HG03175 (cell line): ENCODE measurements around the gene QPCT.
A peak's percentile ranks its signal among the peaks of the same experiment; 100 is the strongest.
"Not testable (repeated sequence)": the region's sequence is repeated elsewhere in the genome, so short reads cannot be mapped to it uniquely, and the experiment has no call there.

Source experiments
- ATAC-seq: cut with Tn5 transposase; IDR thresholded peaks from one replicate; pipeline ENCODE4 v1.9.1; 2021; ENCODE audit warnings: mild to moderate bottlenecking, moderate library complexity; ENCODE audit not compliant: unreplicated experiment

The QPCT gene

DNA sequence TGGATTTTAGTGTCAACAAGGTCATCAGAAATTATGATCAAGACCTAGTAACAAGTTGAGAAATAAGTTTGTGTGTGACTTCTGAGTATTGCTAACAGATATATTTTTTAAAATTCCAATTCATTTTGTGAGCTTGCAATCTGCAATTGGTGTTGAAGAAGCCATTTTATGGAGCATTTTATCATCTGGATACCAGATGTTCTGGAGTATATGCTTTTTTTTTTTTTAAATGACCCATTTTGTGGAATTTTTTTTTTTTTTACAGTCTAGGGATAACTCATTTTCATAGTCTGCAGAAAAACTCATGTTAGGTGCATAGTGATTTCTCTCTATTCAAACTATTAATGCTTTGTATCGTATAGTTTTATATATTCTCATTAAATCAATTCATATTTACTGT lies 12.6 kb downstream of the QPCT start:
- ATAC-seq: no peak

DNA sequence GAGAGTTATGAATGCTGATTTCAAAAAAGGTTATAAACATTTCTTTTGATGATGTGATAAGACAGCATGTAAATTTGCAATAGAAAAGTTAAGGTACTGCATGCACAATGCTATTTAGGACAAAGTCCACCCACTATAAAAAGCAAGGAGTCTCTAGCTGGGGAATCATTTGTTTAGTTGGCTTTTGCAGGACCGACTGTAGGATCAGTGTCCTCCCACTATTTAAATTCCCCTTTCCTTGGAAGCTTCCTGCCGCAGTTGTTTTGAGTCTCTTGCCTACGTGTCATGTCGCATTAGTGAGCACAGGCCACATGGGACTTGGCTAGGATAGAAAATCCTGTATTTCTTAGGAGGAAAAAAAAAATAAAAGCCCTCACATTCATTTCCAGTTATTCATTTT lies 13.1 kb downstream of the QPCT start:
- ATAC-seq: no peak

DNA sequence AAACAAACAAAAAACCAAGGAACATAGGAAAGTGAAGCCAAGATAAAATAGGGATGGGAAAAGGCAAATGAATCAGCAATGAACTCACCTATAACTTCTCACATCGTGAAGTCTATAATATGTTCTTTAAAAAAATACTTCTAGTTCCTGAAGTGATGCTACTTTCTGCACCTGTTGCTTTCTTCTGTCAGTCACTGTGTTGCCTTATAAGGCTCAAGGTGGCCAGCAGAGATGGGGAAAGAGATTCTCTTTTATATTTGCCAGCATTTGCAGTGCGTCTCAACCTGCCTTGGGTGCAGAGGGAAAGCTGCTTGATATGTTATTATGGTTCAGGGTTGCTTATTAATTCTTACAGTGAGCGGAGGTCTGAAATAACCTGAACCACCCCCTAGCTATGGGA lies 14.0 kb downstream of the QPCT start:
- ATAC-seq: no peak

DNA sequence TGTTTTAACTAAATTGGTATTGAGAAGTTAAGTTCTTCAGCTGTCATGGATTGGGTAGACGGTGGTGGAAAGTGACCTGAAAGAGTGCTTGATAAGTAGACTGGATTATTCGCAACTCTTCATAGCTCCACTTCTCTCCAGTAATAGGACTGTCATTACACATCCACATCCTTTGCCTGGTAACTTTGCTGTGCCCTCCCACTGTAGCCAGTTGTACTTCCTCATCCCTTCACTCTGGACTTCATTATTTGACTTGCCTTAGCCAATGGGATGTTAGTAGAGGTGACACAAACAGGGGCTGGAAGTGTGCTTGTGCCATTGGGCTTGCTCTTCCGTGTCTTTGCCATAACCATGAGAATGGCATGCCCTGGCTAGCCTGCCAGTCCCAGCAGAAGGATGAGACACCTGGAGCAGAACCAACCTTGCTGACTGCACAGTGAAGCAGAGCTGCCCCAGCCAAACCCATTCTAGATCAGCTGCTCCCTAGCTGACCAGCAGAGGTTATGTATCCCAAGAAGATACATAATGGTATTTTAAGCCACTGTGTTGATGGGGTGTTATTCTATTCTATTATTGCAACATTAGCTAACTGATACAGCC lies 16.9 kb downstream of the QPCT start:
- no peak for ATAC-seq

DNA sequence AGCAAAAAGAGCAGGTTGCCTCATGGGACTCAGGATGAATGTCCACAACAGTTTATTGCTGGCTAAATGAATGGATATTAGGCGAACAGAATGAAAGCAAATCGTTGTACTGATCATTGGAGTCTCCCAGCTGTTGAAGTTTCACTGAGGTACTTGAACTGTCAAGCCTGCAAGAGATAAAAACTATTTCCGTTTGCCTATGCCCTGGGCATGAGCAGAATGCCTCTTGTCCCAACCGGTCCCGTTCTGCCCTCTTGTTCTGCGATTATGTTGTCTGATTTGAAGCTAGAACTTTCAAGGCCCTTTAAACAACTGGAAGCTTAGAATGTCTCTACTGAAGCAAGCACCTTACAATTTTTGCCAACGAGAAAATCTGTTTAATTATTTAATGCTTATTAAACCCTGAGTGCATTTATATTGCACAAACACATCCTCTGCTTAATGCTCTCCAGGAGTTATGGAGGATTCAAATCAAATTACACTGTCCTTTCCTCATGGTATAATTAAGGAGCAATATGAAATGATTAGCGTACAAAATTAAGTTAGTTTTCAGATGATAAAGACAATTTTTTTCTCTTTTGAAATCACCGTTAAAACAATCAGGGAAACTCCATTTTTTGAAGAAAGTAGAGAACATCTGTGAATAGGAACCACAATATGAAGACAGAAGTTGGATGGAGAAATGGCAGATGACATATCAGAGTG lies 17.7 kb downstream of the QPCT start:
- no peak for ATAC-seq

DNA sequence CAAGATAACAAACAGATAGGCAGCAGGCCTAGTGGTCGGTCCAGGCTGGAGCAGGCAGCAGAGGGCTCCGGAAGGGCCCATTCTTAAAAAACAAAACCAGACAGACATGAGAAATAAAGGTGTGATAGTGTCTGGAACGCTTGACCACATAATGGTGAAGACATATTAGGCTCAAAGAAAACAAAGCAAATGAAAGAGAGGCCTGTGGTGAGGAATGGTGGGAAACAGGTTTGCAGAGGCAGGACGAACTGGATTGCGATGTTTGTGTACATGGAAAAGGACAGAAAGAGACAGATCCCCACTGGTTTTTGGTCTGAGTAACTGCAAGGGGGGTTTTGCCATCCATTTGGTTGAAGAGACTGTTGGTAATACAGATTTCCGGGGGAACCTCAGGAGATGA lies 19.9 kb downstream of the QPCT start:
- no peak for ATAC-seq

DNA sequence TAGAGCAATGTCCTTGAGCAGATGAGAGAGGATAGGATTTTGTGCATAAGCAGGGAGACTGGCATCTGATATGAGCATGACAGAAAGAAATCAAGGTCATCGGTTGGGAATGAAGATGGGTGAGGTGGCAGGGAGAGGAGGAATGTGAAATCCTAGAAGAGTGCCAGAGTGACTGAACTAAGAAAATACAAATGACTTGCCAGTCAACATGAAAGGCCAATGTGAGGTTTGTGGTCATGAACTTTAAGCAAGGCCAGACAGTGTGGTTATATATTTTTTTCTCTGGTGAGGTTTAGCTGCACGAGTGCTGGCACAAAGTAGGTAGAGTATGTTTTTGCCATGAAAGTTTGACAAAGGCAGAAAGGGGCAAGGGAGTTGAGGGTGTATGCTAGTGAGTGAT lies 21.2 kb downstream of the QPCT start:
- peak; percentile 77 for ATAC-seq

DNA sequence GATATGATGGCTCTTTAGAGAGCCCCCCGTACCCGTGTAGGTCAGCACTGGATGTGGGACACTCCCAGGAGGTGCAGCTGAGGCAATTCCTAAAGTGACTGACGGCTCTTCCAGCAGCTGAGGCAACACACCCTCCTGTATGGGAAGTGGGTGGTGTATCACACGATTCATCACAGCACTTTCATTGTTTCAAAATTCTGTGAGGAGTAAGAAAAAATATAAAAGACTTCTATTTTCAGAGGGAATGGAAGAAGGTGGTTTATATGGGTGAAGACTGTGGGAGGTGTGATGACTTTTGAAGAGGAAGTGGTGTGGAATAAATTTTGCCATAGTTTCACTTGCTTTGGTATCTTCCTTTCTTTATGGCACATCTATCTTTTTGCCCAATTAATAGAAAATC lies 22.3 kb downstream of the QPCT start:
- ATAC-seq: no peak

DNA sequence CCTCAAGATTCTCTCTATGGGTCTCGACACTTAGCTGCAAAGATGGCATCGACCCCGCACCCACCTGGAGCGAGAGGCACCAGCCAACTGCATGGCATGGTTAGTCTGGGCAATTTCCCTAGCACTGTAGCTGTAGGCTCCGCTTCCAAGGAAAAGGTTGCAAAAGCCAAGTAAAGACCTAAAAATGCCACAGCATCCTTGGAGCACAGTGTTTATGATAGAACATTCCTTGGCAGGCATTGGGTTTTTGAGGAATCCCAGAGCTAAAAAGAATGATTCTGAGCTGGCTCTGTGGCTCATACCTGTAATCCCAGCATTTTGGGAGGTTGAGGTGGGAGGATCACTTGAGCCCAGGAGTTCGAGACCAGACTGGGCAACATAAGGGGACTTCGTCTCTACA lies 22.9 kb downstream of the QPCT start:
- no peak for ATAC-seq

DNA sequence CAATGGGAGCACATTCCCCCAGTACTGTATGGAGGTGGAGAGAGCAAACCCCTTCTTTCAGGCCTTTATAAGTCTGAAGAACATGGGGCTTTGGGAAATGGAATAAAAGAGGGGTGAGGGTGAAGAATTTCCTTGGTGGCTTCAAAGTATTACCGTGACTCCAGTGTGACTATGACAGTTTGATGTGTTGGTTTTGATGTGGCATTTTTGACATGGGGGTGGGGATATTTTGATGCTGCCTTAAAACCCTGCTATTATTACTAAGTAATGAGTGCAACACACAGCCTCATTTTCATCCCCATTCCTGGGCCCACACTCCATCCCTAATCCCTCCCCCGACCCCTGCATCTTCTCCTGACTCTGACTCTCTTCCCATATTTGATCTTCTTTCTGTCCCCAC lies 23.6 kb downstream of the QPCT start:
- ATAC-seq: no peak

DNA sequence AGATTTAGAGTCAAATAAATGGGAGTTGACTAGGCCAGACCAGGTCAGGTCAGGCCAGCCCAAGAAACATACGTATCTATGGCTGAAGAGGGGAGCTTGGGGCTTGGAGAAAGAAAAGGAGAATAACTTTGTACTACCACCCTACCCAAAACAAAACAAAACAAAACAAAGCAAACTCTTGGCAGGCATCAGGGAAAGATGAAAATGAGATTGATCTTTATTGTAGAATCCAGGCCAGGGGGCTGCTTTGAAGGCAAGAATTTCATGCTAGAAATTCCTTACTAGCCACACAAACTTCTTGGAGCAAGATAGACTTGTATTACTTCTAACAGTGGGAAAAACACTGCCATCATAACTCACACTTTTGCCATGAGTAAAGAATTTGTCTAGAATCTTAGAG lies 26.2 kb downstream of the QPCT start:
- no peak for ATAC-seq

DNA sequence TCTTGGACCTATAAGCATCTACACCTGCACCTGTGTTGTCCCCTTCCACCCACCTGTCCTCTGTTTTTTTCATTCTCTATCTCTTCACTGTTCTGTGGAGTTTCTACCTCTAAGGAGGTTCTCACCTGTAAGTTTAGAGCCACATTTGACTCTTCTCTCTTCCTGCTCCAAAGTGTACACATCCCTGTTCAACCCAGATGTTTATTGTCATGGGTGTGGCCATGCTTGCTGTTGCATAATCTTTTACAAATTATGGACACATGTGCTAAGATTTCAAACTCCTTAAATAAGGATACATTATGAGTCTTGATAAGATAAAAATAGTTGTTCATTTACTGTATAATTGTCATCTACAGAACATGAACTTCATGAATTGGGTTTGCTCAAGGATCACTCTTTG lies 27.6 kb downstream of the QPCT start:
- ATAC-seq: no peak

DNA sequence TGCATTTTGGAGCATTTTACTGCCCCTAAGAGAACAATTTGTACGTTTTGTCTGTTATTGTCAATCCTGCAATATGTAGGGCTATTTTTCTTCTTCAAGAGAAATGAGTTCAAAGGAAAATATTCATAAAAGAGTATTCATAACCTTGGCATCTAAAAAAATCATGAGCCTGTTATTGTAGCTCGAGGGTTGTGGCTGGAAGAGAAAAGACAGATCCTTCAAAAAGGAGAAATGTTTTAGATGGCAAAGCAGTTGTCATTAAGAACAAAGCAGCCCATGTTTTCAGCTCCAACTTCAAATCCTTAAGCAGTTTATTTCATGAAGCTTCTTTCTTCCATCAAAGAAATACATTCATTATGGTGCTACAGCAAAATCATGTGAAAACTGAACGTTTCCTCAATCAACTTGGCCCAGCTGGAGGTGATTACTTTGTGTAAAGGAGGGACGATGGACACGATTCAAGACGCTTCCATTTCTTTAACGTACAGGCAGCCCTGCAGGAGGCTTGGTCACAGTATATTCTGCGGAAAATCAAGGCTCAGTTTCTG lies 31.4 kb downstream of the QPCT start:
- peak; percentile 8 for ATAC-seq

DNA sequence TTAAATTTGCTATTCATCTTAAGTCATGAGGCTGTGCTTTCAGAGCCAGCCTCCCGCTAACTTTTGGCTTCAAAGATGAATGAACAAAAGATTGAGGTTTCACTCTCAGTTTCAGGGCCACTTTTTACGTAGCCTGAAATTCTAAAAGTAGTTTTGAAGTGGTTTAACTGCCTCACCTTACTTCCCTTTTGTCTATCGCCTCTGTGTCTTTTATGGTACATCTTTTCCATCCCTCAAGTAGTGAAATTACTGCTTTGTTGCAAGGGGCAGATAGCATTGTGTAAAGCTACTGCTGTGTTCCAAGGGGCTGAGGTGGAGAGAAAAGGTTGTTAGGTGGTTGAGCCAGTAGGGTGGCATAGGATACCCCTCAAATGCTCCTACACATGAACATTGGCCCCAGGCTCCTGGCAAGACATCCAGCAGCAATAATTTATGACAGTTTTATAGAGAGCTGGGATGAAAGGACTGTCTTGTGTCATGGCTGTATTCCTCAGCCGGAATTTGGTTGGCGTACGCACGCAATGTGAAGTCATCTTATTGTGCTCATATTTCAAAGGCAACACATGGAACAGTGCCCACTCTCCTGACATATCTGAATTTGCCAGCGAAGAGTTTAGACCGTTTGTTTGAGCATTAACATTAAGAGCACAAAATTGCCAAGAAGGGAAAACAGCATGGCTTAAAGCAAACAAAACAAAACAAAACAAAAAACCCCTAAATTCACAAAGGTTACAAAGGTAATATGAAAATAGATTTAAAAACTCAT lies 32.2 kb downstream of the QPCT start:
- peak; percentile 86 for ATAC-seq

DNA sequence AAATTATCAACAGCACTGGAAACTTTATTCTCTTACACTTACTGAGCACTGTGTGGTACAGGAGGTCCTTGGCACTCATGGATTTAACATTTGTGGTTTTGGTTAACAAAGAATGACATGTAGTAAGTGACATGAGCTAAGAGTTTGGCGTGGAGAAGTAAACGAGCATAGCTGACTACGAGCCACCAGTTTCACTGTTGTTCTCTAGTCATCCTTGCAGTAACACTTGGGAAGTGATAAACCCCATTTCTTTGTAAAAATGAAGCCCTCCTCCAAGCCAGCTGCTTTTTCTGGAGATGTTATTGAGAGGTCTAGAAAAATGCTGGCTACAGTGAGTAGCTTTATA lies 32.7 kb downstream of the QPCT start:
- ATAC-seq: peak; percentile 74

DNA sequence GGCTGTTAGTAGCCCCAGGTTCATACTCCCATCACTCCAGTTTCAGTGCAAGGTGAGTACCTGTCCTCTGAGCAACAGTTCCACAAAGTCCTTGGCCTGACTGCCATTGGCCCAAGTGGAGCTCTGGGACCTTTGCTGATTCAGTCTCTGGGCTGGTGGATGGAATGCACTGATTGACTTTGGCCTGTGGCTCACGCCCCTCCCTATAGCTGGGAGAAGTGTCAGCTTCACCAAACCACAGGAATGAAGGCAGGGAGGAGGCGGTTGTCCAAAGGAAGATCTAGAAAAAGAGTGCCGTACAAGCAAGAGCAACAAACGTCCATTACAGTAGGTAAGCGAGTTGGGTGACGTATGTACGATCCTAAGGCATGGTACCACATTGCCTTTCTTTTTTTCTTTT lies 34.0 kb downstream of the QPCT start:
- no peak for ATAC-seq

DNA sequence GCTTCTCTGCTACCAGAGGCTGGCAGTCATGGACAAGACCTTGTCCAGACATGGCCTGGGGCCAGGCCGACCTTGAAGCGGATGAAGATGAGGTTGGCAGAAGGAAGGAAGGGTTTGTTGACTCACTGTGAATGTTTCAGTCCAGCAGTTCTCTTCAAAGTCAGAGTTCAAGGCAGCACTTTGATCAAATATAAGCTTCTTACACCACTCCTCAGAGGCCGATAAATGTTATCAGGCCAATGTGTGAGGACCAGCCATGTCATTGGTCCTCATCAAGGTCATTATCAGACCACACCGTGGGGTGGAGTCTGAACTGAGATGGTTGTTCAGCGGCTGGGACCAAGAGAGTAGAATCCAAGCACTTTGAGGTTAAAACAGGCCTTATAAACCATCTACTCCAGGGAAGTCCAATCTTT lies 35.5 kb downstream of the QPCT start:
- no peak for ATAC-seq

DNA sequence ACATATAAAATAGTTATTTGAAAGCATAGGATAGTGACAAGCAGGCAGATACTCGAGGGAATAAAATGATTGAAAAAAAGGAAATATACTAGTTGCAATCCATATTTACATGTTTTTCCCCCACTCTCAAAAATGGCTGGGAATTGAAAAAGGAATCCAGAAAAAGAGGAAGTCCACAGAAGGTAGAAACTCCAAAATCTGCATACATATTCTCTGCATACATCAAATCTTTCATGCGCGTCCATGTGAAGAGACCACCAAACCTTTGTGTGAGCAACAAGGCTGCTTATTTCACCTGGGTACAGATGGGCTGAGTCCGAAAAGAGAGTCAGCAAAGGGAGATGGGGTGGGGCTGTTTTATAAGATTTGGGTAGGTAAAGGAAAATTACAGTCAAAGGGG lies 36.4 kb downstream of the QPCT start:
- ATAC-seq: not testable (repeated sequence)

DNA sequence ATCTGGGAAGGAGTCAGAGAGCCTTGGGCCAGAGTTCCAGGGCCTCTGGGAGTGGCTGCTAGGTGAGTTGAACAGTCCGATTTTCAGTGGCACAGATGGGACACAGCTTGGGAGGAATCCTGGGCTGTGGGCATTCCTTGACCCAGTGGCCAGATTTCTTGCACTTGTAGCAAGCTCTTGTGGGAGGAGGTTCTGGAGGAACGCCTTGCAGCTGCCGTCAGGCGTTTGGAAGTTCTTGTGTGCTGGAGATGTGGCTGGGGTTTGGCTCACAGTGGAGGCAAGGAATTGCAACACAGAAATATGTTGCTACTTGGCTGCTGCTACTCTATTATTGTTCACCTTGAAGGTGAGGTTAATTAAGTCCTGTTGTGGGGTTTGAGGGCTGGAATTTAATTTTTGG lies 39.8 kb downstream of the QPCT start:
- not testable (repeated sequence) for ATAC-seq

DNA sequence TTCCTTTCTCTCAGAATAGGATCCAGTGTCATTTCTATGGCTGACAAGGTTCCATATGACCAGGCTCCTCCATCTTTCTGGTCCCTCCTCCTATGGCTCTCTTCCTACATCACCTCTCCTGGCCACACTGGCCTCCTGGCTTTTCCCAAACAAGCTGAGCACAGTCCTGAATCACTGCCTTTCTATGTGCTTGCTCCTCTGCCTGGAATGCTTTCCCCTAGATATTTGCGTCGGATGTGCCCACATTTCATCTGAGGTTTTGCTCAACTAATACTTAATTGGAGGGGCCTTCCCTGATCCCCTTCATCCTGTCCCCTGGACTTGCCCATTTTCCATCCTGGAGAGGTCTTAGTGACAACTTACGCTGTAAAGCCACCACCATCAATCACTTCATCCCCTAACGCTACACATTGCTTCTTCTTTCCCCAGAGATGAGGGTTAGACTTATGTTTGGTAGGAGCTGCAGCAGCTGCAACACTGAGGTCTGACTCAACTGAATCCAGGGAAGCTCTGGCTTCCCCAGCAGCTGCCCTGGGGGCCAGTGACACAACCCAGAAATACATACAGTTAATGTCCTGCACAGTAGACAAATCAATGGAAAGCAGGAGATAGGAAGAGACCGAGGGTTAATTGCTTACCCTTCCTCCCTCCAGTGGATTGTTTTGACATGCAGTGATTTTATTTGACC lies 42.9 kb downstream of the QPCT start:
- ATAC-seq: no peak

DNA sequence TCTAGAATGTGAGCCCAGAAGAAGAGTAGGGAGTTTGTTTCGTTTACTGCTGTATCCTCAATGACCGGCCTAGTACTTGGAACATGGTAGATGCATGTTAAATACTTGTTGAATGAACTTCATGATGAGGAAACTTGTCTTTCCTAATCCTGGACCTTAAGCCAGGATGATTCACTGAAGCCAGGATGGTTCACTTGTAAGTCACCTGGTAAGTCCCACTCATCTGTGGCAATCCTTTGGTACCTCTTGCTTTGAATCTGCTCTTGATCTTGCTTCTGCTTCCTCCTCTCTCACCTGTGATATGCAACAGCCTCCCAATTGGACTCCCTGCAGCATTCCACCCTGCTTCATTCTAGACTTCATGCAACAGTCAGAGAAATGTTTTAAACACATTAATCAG lies 43.6 kb downstream of the QPCT start:
- no peak for ATAC-seq

DNA sequence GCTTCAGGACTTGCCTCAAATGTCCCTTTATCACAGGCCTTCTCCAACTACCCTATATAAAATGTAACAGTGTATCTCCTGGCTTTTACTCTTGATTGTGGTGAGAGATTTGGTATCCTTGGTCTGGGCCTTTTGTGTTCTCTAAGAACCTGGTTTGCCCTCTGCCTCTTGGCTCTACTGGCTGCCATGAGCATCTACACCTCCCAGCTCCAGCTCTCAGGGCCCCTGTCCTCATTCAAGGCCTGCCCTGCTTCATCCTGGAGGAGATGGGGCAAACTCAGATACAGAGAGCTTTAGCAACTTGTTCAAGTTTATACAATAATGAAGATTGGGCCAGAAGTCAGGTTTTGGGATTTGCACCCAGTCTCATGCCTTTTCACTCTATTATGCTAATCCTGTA lies 45.0 kb downstream of the QPCT start:
- ATAC-seq: no peak
